HTR-8/SVneo (cell line): Measurements from ENCODE around the gene PCDH15.

Experiments
- DNase-seq: peaks from one replicate; pipeline ENCODE4 v3.0.0; 2011; ENCODE audit warnings: low spot score, mixed read lengths; ENCODE audit not compliant: insufficient read length
- FAIRE-seq: peaks from 2 replicates; lab custom pipeline; 2011; peaks lifted over from hg19 to GRCh38; lab: Jason Lieb, UNC

The PCDH15 gene

DNA sequence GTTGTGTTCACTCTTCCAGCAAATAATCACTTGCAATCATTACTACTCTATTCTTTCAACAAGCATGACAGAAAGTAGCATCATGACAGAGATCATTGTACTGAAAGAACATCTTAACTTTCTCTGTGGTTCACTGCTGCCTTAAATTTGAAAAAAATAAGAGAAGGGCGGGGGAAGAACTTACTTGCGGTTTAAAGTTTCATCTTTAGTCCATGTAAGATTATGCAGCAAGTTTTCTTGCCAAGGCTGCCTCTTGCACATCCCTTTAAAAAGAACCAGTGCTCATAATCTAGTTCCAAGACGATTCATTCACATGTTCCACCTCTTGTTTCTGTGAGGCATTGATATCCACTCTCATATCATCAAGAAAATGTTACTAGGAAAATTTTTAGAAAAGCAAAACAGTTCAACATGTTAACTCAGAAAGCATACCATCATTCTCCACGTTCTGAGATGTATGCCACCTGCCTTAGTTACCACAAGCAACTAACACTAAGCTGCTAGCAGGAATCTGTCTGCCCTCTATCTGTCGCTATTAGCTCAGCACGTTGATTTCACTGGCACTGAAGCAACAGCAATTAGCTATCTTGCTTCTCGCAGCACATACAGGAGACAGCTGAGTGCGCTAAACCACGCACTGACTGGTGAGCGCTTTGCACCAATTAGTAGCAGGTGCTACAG is at the start of gene PCDH15:
Gene PCDH15 (minus strand): TSS at position 491 of the 681 bp plus-strand sequence. CDS start 136,969 bp downstream, outside the sequence.
- peak; percentile 72 for FAIRE-seq
- peak; percentile 6 for DNase-seq

DNA sequence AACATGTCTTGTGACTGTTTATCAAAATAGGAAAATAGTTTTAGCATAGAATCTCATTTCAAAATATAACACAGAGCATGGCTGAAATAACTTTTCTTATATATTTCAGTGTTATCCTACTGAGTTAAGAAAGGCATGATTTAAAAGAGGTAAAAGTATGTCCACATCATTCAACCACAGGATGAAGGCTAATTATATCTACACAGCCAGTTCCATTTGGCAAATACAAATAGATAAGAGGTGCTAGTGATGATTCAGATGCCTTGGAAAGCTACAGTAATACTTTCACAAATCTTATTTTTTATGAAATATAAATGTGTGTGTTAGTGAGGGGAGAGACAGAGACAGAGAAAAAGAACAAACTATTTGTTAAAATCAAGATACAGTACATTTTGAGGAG is 42.9 kb upstream of the PCDH15 start:
- FAIRE-seq (no peak), DNase-seq (no peak)

DNA sequence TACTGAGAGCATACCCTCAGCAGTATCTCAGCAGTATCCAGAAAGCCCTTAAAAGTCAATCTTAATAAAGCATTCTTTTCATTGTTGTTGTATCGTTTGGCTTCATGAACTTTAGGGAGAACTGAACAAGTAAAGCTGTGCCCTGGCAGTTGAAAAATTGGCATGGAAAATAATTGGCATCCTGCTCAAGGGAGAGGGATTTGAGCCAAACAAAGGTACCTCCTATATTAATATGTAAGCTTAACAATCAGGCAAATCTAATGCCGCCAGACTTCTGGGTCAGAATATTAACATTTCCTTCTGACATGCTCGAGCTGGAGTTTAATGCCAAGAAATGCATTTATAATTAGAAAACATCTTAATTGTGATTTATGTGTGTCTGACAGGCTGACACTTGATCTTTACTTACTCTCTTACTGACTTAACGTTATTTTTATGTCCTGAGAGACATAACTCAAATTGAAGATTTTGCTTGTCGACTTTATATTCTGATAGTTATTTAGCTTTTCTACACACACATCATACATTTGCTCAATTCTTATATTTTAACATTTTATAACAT is 42.1 kb upstream of the PCDH15 start:
- FAIRE-seq, result no peak
- no peak for DNase-seq

DNA sequence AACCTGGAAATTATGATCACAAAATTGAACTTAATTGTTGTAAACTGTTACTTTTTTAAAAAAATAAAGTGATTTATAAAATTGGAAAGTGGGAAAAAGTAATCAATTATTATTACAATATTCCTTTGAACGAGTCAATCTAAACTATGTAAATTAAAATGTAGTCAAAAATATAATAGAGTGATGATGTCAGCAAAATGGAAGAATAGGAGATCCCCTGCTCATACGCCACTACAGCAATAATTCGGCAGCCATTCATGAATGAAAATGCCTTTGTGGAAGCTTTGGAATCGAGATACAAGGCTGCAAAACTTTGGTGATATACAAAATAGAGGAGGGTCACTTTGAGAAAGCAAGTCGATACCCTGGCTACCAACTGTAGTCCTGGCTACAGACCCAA is 36.4 kb upstream of the PCDH15 start:
- DNase-seq (no peak), FAIRE-seq (no peak)

DNA sequence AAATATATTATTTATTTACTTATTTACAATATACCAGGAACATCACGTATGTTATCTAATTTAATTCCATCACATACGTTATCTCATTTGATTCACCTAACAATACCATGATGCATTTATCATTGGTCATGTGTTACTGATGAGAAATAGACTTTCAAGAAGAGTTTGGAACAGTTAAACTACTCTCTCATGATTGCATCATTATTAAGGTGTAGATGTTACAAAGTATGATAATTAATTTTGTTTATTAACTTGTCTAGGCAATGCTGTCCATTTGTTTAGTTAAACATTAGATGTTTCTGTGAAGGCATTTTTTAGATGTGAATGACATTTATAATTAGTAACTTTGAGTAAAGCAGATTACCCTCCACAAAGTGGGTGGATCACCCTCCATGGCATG is 32.0 kb upstream of the PCDH15 start:
- FAIRE-seq, result no peak
- no peak for DNase-seq

DNA sequence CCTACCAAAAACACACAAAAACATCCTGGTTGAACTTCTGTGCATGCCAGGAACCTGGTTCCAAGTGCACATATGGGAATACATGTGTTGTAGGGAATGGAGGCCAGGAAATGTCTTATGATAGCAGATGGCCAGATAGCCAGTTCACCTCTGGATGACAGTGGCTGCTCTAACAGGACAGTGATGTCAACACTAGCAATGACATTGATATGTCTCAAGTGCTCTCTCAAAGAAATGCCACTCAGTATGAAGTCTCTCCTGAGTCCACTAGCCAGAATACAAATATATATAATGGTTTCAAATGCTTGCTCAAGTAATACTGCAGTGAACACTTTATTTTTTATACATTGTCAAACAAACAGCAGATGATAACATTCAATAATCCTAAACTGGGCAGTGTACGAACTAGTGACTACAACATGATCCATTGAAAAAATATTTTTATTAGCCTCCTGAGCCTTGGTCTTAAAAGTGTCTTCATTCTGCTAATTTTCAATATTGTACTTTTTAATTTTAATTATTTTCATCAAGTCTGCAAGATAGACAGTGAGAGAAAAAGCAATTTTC is 26.0 kb upstream of the PCDH15 start:
- FAIRE-seq, result no peak
- DNase-seq, result no peak

DNA sequence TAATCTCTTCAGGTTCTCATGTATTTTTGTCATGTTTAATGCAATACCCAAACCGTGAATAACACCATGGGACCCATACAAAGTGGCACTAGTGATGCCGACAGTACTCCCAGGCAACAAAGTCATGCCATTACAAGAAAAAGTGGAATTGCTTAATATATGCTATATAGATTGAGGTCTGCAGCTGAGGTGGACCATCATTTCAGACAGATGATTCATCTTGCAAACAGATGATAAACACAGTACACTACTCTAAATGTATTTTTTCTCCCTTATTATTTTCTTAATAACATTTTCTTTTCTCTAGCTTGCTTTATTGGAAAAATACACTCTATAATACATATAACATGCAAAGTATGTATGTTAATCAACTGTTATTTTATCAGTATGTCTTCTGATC is 14.6 kb upstream of the PCDH15 start:
- DNase-seq (no peak), FAIRE-seq (no peak)

DNA sequence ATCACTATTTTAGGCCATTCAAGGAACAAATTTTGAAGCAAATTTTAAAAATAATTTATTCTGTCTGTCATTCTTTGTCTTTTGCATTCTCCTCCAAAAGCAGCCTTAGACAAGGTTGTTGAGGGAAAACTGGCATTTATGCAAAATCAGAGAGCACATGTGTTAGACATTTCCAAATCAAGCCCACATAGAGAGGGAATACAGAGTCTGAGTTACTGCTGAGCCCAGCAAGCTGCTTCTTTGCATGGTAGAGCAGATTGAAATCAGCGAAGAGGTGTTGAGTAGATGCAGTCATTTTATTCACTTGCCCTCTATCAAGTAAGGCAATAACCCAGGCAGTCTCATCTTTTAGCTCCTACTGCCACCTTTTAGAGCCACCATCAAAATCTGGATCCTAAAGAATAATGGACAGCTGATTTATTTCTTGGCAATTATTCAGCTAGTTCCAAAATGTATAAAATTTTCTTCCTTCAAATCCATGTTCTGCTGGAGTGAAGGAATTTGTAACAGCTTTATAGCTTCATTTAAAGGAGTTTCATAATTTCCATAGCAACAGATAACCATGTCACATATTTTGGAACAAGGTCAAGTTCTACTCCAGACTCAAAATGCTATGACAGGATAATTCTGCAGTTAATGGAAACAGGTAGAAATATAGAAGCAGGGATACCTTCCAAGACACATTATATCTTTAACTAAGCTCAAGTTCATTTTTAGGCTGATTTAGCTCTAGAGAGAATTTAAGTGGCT is 7.3 kb upstream of the PCDH15 start:
- FAIRE-seq, result no peak
- DNase-seq, result no peak

DNA sequence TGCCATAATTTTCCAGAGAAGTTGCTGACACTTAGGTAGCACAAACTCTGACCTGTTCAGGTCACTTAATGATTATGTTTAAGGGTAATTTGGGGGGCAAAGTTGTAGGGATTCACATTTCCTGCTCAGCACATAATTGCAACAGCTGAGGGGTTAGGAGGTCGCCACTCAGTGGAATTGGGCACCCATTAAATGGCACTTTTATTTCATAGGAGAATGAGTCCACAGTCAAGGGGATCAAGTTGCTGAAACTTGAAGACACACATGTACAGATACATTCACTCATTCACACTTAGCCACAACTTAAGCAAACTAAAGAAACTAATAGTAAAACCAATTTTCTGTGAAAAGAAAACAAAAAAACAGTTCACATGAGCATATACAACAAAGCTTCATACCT is 1.5 kb downstream of the PCDH15 start:
- DNase-seq, result no peak
- no peak for FAIRE-seq

DNA sequence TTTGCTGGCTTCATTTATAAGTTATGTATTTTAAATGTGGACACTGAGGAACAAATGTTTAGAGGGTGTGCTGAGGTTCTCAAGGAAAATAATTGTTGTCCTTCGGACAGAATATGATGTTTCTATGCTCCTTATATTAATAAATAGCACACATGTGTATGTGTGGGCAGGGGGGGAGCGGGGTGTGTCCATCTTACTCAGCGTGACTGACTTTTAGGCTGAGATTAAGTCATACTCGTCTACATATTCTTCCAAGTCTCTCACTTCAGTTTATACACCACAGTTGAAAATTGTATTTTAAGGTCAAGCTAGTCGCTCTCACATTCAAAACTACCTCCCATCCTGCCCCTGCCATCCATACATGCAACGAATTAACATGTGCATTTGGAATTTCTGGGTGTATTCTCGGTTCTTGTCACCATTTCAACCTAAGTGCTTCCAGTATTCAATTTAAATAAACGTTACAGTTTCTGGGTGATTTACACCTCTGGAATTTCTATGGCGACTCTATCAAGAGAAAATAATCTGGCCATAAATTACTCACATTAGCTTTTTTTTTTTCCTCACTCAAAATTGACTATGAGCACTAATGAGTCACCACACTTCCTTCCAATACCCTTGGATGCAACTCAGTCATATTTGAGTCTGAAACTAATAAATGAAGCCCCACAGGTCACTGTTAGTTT is 3.3 kb downstream of the PCDH15 start:
- DNase-seq (no peak), FAIRE-seq (no peak)

DNA sequence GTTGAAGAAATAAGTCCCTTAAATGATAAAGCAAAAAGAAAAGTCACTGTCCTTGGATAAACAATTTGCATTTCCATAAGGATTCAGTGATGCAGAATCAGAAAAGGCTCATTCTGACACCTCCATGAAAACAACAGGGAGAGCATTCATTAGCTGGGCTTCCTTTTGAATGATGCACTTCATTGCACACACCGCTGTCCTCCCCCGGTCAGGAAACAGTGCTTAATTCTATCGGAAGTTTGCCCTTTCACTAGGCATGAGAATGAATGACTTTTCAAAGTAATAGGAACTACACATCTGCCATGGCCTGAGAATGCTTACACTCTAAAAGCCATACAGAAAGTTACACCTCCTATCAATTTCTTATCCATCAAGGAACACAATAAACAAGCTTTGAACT is 4.2 kb downstream of the PCDH15 start:
- FAIRE-seq, result no peak
- no peak for DNase-seq

DNA sequence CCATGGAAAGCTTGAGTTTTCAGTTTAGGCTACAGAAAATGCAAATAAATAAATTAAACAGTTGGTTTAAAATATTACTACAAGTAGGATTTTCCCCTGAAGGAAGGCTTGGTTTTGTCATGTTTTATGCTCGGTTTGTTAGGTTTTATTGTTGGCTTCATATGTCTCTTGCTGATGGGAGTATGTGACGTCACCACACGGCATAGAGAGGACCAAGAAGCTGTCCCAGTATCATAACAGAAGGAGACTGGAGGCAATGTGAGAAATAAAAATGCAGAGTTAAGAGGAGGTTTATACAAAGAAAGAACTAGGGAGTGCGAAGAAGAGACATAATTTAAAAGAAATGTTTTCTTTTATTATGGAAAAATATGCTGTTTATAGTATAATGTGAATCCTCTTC is 24.4 kb downstream of the PCDH15 start:
- no peak for FAIRE-seq
- no peak for DNase-seq

DNA sequence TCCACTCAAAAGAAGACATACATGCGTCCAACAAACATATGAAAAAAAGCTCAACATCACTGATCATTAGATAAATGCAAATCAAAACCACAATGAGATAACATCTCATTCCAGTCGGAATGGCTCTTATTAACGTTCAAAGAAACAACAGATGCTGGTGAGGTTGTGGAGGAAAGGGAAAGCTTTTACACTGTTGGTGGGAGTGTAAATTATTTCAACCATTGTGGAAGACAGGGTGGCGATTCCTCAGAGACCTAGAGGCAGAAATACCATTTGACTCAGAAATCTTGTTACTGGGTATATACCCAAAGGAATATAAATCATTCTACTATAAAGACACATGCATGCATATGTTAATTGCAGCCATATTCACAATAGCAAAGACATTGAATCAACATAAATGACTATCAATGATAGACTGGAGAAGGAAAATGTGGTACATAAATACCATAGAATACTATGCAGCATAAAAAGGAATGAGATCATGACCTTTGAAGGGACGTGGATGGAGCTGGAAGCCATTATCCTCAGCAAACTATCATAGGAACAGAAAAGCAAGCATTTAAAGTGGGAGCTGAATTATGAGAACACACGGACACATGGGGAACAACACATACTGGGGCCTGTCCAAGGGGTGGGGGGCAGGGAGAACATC is 28.4 kb downstream of the PCDH15 start:
- no peak for FAIRE-seq
- DNase-seq, result no peak

DNA sequence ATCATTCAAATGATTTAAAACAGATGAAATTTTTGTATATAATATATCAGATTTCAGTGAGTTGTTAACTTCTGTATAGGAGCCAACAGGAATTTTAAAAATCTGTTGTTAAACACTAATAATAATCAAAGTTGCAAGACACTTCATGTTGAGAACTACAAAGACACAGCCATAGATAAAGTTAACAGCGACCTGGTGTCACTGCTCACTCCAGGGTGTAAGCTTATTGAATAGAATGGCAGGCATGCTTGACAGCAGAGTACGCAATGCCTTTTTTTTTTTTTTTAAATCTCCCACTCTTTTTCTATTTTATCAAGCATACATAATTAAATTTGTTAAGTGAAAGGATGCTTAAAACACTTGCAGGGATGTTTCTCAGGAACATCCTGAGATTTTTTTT is 32.0 kb downstream of the PCDH15 start:
- no peak for DNase-seq
- FAIRE-seq, result no peak

DNA sequence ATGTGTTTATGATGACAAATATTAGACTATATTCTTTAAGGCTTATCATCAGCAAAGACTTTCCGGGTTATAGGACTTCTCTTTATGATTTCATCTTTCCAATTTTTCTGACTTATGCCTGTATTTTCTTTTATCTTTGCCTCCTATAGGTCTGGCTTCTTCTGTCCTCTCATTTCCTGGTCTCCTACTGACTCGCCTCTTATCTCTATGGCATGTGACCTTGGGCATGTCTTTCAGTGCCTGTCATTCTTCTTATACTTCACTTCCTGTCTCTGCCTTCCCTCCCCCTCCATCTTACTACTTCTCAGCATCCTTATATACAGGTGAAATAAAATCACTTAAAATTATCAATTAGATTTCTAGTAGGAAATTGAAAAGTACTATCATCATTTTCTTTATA is 42.2 kb downstream of the PCDH15 start:
- no peak for FAIRE-seq
- DNase-seq, result no peak

DNA sequence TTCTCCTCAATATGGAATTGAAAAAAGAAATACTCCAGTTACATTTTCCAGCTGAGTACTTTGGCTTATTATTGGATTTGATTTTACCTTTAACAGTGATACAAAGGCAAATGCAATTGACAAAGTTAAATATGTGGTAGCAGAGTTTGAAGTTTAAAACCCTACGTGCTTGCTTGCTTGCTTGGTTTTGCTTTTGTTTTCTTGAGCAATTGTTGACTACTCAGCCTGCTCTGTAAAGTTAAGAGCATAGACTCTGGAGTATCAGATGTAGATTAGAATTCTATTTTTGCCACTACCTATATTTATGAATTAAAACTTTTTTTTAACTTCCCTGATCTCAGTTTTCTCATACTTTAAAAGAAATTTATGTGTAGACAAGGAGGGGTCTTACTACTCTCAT is 51.4 kb downstream of the PCDH15 start:
- DNase-seq, result no peak

DNA sequence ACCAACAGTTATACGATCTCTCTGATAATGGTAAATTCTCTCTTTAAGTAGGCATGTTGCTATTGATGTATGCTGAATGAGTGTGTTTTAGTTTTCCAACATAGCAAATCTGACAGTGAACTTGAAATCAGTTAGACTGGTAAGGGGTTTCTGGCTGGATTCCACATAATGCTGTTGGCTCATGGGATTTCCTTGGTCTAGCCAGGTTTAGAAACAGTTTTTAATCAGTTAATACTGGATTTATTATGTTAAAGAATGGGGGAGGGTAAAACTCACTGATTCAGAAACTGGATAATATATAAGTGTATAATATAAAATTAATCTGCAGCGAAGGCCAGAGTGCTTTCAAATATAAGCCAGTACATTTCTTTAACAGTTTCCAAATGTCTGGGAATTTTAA is 55.6 kb downstream of the PCDH15 start:
- no peak for FAIRE-seq
- no peak for DNase-seq

More for the DNA sequence above, 51.4 kb downstream of the PCDH15 start:
- no peak for FAIRE-seq

DNA sequence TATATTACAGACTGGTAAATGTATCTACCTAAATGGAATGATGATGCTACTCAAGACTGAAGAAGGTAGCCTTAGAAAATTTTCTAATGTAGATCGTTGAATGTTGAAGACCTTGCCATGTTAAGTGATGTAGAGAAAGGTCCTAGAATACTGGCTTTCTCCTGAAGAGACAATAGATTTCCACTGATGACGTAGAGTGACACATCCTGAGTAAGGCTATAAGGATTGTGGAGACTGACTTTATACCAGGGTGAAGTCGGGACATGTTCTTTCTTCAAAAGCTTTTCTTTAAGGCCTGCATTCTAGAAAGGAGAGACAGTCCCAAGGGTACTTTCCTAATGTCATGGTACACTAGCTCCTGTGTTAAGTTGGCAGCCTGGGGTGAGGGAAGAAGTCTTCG is 58.6 kb downstream of the PCDH15 start:
- DNase-seq, result no peak
- no peak for FAIRE-seq

DNA sequence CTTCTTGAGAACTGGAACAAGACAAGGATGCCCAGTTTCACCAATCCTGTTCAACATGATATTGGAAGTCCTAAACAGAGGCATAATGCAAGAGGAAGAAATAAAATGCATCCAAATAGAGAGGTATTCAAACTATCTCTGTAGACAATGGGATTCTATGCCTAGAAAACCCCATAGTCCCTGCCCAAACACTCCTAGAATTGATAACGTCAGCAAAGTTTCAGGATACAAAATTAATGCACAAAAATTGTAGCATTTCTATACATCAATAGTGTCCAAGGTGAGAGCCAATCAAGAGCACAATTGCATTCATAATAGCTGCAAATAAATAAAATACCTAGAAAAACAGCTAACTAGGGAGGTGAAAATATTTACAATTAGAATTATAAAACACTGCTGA is 72.5 kb downstream of the PCDH15 start:
- FAIRE-seq, result no peak
- no peak for DNase-seq

DNA sequence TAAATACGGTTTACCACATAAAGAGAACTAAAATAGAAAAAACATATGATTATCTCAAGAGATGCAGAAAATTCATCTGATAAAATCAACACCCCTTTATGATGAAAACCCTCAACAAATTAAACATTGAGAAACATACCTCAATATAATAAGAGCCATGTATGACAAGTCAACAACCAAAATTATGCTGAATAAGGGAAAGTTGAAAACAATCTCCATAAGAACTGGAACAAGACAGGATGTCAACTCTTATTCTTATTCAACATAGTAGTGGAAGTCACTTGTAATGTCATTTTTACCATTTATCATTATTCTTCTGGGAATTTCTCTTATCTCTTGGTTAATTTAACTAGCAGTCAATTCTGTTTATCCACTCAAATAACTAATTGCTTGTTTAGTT is 79.0 kb downstream of the PCDH15 start:
- no peak for DNase-seq
- no peak for FAIRE-seq
